Stimulated activated CD4-positive, alpha-beta T cell treated with anti-CD3 and anti-CD28 coated beads, Interleukin-15, amount 100 ng/mL, for 24 hours (primary cell): ENCODE measurements around the gene DUOXA2.

Source experiments
- DNase-seq: peaks from one replicate; pipeline ENCODE4 v3.0.0-alpha.2; 2020

Gene DUOXA2

DNA sequence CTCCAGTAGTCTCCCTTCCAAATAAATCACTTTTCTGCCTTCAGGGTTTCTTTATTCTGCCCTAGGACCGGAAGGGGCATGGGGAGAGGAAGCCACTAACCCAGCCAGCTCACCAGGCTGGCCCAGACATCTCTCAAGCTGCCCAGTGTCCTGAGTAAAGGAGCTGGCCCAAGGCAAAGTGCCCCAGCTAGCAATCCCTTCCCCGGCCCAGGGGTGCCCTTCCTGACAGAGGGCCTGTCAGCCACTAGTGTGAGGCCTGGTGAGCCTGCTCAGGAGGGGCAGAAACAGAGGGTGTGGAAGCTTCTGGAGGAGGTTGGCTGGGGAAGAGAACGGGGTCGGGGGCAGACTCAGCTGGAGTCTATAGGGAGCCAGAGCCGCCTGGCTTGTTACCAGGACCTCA, 51.4 kb downstream of the DUOXA2 start:
- no peak for DNase-seq

DNA sequence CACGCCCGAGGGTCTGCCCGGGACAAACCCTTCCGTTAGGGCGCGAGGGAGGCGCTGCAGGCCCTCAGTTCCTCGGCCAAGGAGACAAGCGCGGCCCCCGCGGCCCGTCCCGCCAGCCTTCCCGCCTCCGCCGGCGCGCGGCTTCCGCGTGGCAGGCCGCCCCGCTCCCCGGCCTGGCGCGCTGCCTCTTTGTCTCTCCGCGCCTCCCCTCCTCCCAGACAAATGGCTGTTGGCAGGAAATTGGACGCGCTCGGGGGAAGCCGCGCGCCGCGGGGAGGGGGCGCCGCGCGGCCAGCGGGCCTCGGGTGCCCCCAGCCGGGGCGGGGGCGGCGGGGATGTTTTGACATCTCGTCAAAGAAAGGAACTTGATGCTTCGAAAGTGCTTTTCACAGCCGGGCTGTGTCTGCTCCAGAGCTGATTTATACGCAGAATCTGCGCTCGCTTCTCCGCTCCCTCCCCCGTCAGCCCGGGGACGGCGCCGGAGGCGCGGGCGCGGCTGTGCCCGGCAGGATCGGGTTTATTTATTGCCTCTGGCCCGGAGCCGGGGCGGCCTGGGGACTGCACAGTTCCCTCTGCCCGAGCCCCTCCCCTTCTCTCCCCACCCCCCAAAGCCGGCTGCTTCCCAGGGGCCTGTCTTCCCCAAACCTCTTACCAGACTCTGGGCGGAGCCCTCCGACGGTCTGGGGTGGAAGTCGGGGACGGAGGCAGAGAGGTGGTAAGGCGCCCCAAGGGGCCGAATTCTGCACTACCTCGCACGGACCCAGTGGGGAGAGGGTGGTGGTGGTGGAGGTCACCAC, 52.9 kb downstream of the DUOXA2 start:
- peak; percentile 91 for DNase-seq

DNA sequence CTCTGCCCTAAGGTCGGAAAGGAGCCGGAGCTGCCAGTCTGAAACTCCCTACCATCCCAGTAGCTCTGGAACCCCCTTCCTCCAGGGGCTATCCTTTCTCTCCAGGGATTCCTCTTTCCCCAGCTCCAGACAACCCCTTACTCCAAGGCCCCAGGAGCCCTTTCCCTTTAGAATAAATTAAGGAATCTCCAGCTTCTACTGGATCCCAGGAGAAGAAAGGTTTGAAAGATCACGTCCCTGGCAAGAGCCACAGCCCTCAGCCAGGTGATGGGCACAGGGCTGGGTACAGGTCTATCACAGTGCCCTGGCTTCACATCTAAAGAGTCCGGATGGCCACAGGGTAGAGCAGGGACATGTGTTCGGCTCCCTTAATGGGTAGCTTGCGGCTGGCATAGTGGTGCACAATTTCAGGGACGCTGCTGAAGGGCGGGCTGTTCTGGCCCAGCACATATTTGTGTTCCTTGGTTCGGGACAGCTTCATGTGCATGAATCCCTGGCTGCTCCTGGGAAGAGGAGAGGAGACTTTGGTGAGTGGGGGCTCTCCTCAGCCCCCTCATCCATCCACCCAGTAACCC, 53.6 kb downstream of the DUOXA2 start:
- no peak for DNase-seq
